C4-2B (cell line): ENCODE data around the gene SLC47A2.

ENCODE experiments used
- H3K27ac ChIP-seq: fragments of 450-650 bp; 2 replicates; pipeline ENCODE4 v1.5.1; 2017
- ZFX ChIP-seq: fragments of 450-650 bp; IDR thresholded peaks from 2 replicates; pipeline ENCODE4 v1.6.1; 2017
- TF ChIP-seq, protein P1 (sequence below): fragments of 450-650 bp; conservative IDR thresholded peaks from 2 replicates; pipeline ENCODE4 v1.5.1; 2017; ENCODE audit warnings: mild to moderate bottlenecking

Gene SLC47A2

DNA sequence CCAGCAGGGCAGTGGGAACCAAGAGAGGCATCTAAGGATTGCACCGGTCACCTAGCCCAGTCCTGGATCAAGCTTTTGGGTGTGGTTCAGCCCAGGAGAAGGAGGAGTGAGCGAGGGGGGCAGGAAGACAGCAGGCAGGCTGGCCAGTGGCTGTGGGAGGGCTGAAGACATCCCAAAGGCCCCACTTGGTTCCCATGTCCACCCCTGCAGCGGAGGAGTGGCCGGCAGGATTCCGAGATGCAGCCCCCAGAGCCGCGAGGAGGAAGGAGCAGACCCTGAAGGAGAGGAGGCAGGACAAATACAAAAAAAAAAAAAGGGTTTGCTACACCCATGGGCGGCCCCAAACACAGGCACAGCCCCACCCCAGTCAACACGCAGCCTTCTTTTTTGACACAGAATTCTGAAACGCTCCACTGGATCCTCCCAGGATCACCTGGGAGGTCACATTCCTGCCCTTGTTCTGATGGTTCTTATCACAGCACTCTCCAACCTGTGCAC, 1.1 kb upstream of the SLC47A2 start:
- H3K27ac ChIP-seq = no peak overlapping the region
- TF ChIP-seq ZFX = no peak
- TF ChIP-seq, protein P1, sequence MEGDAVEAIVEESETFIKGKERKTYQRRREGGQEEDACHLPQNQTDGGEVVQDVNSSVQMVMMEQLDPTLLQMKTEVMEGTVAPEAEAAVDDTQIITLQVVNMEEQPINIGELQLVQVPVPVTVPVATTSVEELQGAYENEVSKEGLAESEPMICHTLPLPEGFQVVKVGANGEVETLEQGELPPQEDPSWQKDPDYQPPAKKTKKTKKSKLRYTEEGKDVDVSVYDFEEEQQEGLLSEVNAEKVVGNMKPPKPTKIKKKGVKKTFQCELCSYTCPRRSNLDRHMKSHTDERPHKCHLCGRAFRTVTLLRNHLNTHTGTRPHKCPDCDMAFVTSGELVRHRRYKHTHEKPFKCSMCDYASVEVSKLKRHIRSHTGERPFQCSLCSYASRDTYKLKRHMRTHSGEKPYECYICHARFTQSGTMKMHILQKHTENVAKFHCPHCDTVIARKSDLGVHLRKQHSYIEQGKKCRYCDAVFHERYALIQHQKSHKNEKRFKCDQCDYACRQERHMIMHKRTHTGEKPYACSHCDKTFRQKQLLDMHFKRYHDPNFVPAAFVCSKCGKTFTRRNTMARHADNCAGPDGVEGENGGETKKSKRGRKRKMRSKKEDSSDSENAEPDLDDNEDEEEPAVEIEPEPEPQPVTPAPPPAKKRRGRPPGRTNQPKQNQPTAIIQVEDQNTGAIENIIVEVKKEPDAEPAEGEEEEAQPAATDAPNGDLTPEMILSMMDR = no peak

- TF ChIP-seq ZFX = no peak
- TF ChIP-seq, protein P1 = no peak
- H3K27ac ChIP-seq = no peak overlapping the region
Observed at GRCh38 chr17:19717031-19717360, 612 bp upstream of the SLC47A2 start.

GRCh38 chr17:19714542-19715411, 1.6 kb downstream of the SLC47A2 start:
- no peak overlapping the region for H3K27ac ChIP-seq
- TF ChIP-seq ZFX = no peak
- TF ChIP-seq, protein P1 = no peak

DNA sequence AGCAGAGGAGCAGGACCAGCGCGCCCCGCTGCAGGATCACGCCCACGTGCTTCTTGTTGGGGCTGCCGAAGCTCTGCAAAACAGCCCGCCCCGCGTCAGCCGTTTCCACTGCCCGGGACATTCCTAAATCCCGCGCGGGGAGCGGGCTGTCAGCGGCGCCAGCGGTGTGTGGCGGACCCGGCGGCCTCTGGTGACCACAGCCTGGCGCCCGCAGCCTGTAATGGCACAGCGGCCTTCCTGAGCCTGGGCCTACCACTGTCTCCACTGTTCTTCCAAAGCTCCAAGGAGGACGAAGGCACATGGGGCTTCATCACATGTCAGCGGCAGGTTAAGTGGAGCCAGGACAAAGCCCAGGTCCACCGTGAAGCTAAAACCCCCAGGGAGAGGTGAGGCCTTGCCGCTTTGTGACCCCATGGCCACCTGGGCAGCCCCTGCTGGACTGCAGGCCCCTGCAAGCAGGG, 2.5 kb downstream of the SLC47A2 start:
- TF ChIP-seq ZFX = no peak
- TF ChIP-seq, protein P1 = no peak
- H3K27ac ChIP-seq = no peak overlapping the region

- H3K27ac ChIP-seq = no peak overlapping the region
- no peak for TF ChIP-seq ZFX
- TF ChIP-seq, protein P1 = no peak; the same call in 1 of the 2 replicates
Observed at GRCh38 chr17:19713462-19713861, 2.9 kb downstream of the SLC47A2 start.

DNA sequence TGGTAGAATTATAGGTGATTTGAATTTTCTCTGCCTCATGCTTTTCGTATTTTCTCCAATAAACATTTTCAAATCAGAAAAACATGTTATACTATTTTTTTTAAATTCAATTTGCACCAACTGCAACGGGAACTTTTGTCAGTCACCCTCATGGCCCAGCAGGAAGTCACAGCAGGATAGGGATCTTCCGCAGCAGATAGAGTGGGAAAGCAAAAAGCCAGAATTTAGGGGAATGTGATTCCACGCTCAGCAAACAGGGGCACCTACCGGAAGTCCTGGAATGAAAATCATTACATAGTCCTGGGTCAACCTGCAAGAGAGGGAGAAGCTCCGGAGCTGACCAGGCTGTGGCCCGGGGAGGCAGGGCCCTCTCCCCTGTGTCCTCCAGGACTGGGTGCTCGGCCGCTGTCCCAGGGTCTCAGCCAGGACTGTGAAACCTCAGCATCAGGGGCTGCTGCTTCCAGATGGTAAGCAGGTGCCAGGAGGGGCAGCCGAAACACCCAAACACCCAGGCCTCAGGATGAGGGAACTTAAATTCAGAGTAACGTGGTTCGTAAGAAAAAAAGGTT, 3.9 kb downstream of the SLC47A2 start:
- TF ChIP-seq, protein P1 = no peak
- TF ChIP-seq ZFX = no peak
- H3K27ac ChIP-seq = no peak overlapping the region

GRCh38 chr17:19709841-19710240, 6.5 kb downstream of the SLC47A2 start:
- H3K27ac ChIP-seq = no peak overlapping the region
- TF ChIP-seq ZFX = no peak
- TF ChIP-seq, protein P1 = no peak
